Measurements from ENCODE around the gene PRH2. TPM values are rescaled to one million over a fixed set of nuclear protein-coding genes. Genes with fewer than 3 reads are reported as not detected.

PRH2 gene
- total RNA-seq, 5 donors from 2014 or later (not counting 1 experiment from before 2014, with no cell fraction given) = not detected

- Mint-ChIP-seq H3K36me3 (peaks cover 27% of the 10 kb centered on the region), H3K4me3 (no peak overlapping the region), H3K27me3 (no peaks in the 10 kb centered on the region), H3K4me1 (peaks cover 8 to 16% (median 10%) of the 10 kb centered on the region in 3 donors), H3K9me3 (no peaks in the 10 kb centered on the region), H3K27ac (no peak overlapping the region)
- Histone ChIP-seq H3K4me1 (ENCODE audit: control insufficient read depth in 1 of 2, extremely low read depth in 1 of 2, insufficient read depth in 2 of 2, low read length in 2 of 2) (peaks cover 0 to 2% of the 10 kb centered on the region in 2 experiments), H3K36me3 (ENCODE audit: control insufficient read depth in 2 of 2, extremely low read depth in 1 of 2, insufficient read depth in 1 of 2, low read length in 1 of 2) (no peaks in the 10 kb centered on the region), H3K27me3 (replicated peaks in 1 of 2; ENCODE audit: control insufficient read depth in 2 of 2, extremely low read depth in 1 of 2, insufficient read depth in 2 of 2, low read length in 1 of 2) (no peaks in the 10 kb centered on the region), H3K9me3 (no peaks in the 10 kb centered on the region), H3K27ac (ENCODE audit: low read length) (no peak overlapping the region), H3K4me3 (ENCODE audit: control insufficient read depth in 1 of 2, extremely low read depth in 1 of 2, low read length in 1 of 2) (no peak overlapping the region)
- no peak for DNase-seq
- no peak for ATAC-seq (replicated peaks in 1 of 4)
- ChIA-PET POLR2A (no interaction called here), CTCF (interaction anchor here (0.7 kb wide), 2 partner anchors 8 to 40 kb away, joined by 3 to 6 read pairs; no protein-coding TSS in a partner anchor)
Measured at GRCh38 chr12:10966314-10966713, 37.3 kb downstream of the PRH2 start.

- WGBS (ENCODE audit: insufficient coverage) = no CpG with 5 or more reads among the region's 2 CpGs
- Histone ChIP-seq H3K27me3 (replicated peaks in 1 of 2; ENCODE audit: control insufficient read depth in 2 of 2, extremely low read depth in 1 of 2, insufficient read depth in 2 of 2, low read length in 1 of 2) (no peaks in the 10 kb centered on the region), H3K36me3 (ENCODE audit: control insufficient read depth in 2 of 2, extremely low read depth in 1 of 2, insufficient read depth in 1 of 2, low read length in 1 of 2) (no peaks in the 10 kb centered on the region), H3K27ac (ENCODE audit: low read length) (no peak overlapping the region), H3K9me3 (no peaks in the 10 kb centered on the region), H3K4me1 (ENCODE audit: control insufficient read depth in 1 of 2, extremely low read depth in 1 of 2, insufficient read depth in 2 of 2, low read length in 2 of 2) (no peaks in the 10 kb centered on the region), H3K4me3 (ENCODE audit: control insufficient read depth in 1 of 2, extremely low read depth in 1 of 2, low read length in 1 of 2) (no peak overlapping the region)
- H3K27ac Mint-ChIP-seq = no peak overlapping the region
- ATAC-seq (replicated peaks in 1 of 4) (no peak), DNase-seq (no peak)
- H3K36me3 Mint-ChIP-seq = peaks cover 23% of the 10 kb centered on the region
- no peaks in the 10 kb centered on the region for H3K9me3 Mint-ChIP-seq
- POLR2A ChIA-PET = no interaction called here
- no peak overlapping the region for H3K4me3 Mint-ChIP-seq
- no peaks in the 10 kb centered on the region for H3K27me3 Mint-ChIP-seq
- CTCF ChIA-PET = no interaction called here
- peaks cover 0 to 8% (median under 1%) of the 10 kb centered on the region in 3 donors for H3K4me1 Mint-ChIP-seq
Measured at GRCh38 chr12:10967409-10967808, 38.4 kb downstream of the PRH2 start.

- POLR2A ChIA-PET = no interaction called here
Measured at GRCh38 chr12:10968765-10969456, 39.9 kb downstream of the PRH2 start.

GRCh38 chr12:10974965-10975364, 45.9 kb downstream of the PRH2 start:
- H3K4me1 ChIP-seq (ENCODE audit: control insufficient read depth in 1 of 2, extremely low read depth in 1 of 2, insufficient read depth in 2 of 2, low read length in 2 of 2) = no peaks in the 10 kb centered on the region
- no peak overlapping the region for H3K27ac ChIP-seq (ENCODE audit: low read length)
- Mint-ChIP-seq H3K4me1 (peaks cover 13 to 23% (median 20%) of the 10 kb centered on the region in 3 donors), H3K27me3 (no peaks in the 10 kb centered on the region), H3K4me3 (no peak overlapping the region), H3K9me3 (no peaks in the 10 kb centered on the region), H3K36me3 (peaks cover 13% of the 10 kb centered on the region), H3K27ac (no peak overlapping the region)
- H3K9me3 ChIP-seq = no peaks in the 10 kb centered on the region
- ChIA-PET CTCF (interaction anchor here in 1 of 2 donors (0.6 kb wide), 1 partner anchor 581 kb away, joined by 5 read pairs; no protein-coding TSS in a partner anchor), POLR2A (no interaction called here)
- DNase-seq (no peak), ATAC-seq (replicated peaks in 1 of 4) (no peak)
- no peak overlapping the region for H3K4me3 ChIP-seq (ENCODE audit: control insufficient read depth in 1 of 2, extremely low read depth in 1 of 2, low read length in 1 of 2)
- peaks cover 0 to 3% of the 10 kb centered on the region in 2 donors for H3K36me3 ChIP-seq (ENCODE audit: control insufficient read depth in 2 of 2, extremely low read depth in 1 of 2, insufficient read depth in 1 of 2, low read length in 1 of 2)
- H3K27me3 ChIP-seq (replicated peaks in 1 of 2; ENCODE audit: control insufficient read depth in 2 of 2, extremely low read depth in 1 of 2, insufficient read depth in 2 of 2, low read length in 1 of 2) = no peaks in the 10 kb centered on the region
- 100% methylated on average over 1 of the region's 3 CpGs for WGBS (ENCODE audit: insufficient coverage)

More at GRCh38 chr12:10968765-10969456, 39.9 kb downstream of the PRH2 start:
- Histone ChIP-seq H3K27ac (ENCODE audit: low read length) (no peak overlapping the region), H3K9me3 (no peaks in the 10 kb centered on the region), H3K4me1 (ENCODE audit: control insufficient read depth in 1 of 2, extremely low read depth in 1 of 2, insufficient read depth in 2 of 2, low read length in 2 of 2) (no peaks in the 10 kb centered on the region), H3K27me3 (replicated peaks in 1 of 2; ENCODE audit: control insufficient read depth in 2 of 2, extremely low read depth in 1 of 2, insufficient read depth in 2 of 2, low read length in 1 of 2) (no peaks in the 10 kb centered on the region), H3K4me3 (ENCODE audit: control insufficient read depth in 1 of 2, extremely low read depth in 1 of 2, low read length in 1 of 2) (no peak overlapping the region), H3K36me3 (ENCODE audit: control insufficient read depth in 2 of 2, extremely low read depth in 1 of 2, insufficient read depth in 1 of 2, low read length in 1 of 2) (peaks cover 0 to 3% of the 10 kb centered on the region in 2 donors)
- H3K4me1 Mint-ChIP-seq = peaks cover 0 to 7% (median 0%) of the 10 kb centered on the region in 3 donors
- H3K9me3 Mint-ChIP-seq = no peaks in the 10 kb centered on the region
- no peak overlapping the region for H3K4me3 Mint-ChIP-seq
- CTCF ChIA-PET = no interaction called here
- ATAC-seq (replicated peaks in 1 of 4) = no peak
- H3K27ac Mint-ChIP-seq = no peak overlapping the region
- peaks cover 30% of the 10 kb centered on the region for H3K36me3 Mint-ChIP-seq
- WGBS (ENCODE audit: insufficient coverage) = 91% methylated on average over 8 of the region's 15 CpGs
- DNase-seq = no peak
- no peaks in the 10 kb centered on the region for H3K27me3 Mint-ChIP-seq

- POLR2A ChIA-PET = no interaction called here
- Histone ChIP-seq H3K4me1 (ENCODE audit: control insufficient read depth in 1 of 2, extremely low read depth in 1 of 2, insufficient read depth in 2 of 2, low read length in 2 of 2) (peaks cover 17 to 18% of the 10 kb centered on the region in 2 experiments), H3K27ac (ENCODE audit: low read length) (no peak overlapping the region), H3K9me3 (no peaks in the 10 kb centered on the region), H3K27me3 (replicated peaks in 1 of 2; ENCODE audit: control insufficient read depth in 2 of 2, extremely low read depth in 1 of 2, insufficient read depth in 2 of 2, low read length in 1 of 2) (peaks cover 0 to 5% of the 10 kb centered on the region in 2 experiments), H3K36me3 (ENCODE audit: control insufficient read depth in 2 of 2, extremely low read depth in 1 of 2, insufficient read depth in 1 of 2, low read length in 1 of 2) (no peaks in the 10 kb centered on the region), H3K4me3 (ENCODE audit: control insufficient read depth in 1 of 2, extremely low read depth in 1 of 2, low read length in 1 of 2) (no peak overlapping the region)
- ATAC-seq (replicated peaks in 1 of 4) = peak; percentile 90 to 98 (median 97)
- no CpG with 5 or more reads among the region's 5 CpGs for WGBS (ENCODE audit: insufficient coverage)
- H3K36me3 Mint-ChIP-seq = peaks cover 6% of the 10 kb centered on the region
- H3K9me3 Mint-ChIP-seq = no peaks in the 10 kb centered on the region
- DNase-seq = peak in 33 of 35 experiments; percentile 6 to 80 (median 49)
- H3K27ac Mint-ChIP-seq = no peak overlapping the region
- H3K4me3 Mint-ChIP-seq = no peak overlapping the region
- CTCF ChIA-PET = interaction anchor here in 1 of 2 donors (0.7 to 1.0 kb wide), 2 partner anchors 92 to 563 kb away, joined by 3 read pairs; no protein-coding TSS in a partner anchor
- peaks cover 19 to 49% (median 46%) of the 10 kb centered on the region in 3 donors for H3K4me1 Mint-ChIP-seq
- H3K27me3 Mint-ChIP-seq = no peaks in the 10 kb centered on the region
Measured at GRCh38 chr12:10982244-10982643, 53.2 kb downstream of the PRH2 start.

Other genes starting within 250 kb of the PRH2 start
- gene YBX3, start 205.9 kb upstream of the PRH2 start, total RNA-seq = 100 to 1,000 TPM in 1 of 5 donors, 10 to 100 TPM in 4; 14.8 to 101 (median 44.2) TPM
- gene TAS2R7, start 126.6 kb upstream of the PRH2 start, total RNA-seq = not detected
- not detected for gene TAS2R8, start 122.0 kb upstream of the PRH2 start, total RNA-seq
- gene TAS2R9, start 119.1 kb upstream of the PRH2 start, total RNA-seq = not detected
- 1 to 10 TPM in 2 of 5 donors, under 1 TPM in 1, not detected in 2; 0.33 to 1.3 (median 1.2) TPM for gene TAS2R10, start 102.9 kb upstream of the PRH2 start, total RNA-seq
- 1 to 10 TPM in 4 of 5 donors, under 1 TPM in 1; 0.73 to 3.8 (median 2.2) TPM for gene PRR4, start 79.8 kb upstream of the PRH2 start, total RNA-seq
- 10 to 100 TPM; 19.2 to 42.4 (median 24.7) TPM for gene PRH1, start 45.0 kb upstream of the PRH2 start, total RNA-seq
- 1 to 10 TPM in 4 of 5 donors, under 1 TPM in 1; 0.79 to 1.5 (median 1.2) TPM for gene TAS2R13, start 19.7 kb upstream of the PRH2 start, total RNA-seq
- gene TAS2R14, start 10.0 kb downstream of the PRH2 start, total RNA-seq = 1 to 10 TPM; 2.4 to 3.5 (median 2.7) TPM
- 1 to 10 TPM in 4 of 5 donors, under 1 TPM in 1; 0.61 to 2.2 (median 1.5) TPM for gene TAS2R50, start 57.7 kb downstream of the PRH2 start, total RNA-seq
- gene TAS2R20, start 69.1 kb downstream of the PRH2 start, total RNA-seq = 1 to 10 TPM; 1.7 to 3.0 (median 2.6) TPM
- 1 to 10 TPM; 1.4 to 6.7 (median 2.4) TPM for gene TAS2R19, start 93.4 kb downstream of the PRH2 start, total RNA-seq
- 1 to 10 TPM; 2.4 to 4.3 (median 3.6) TPM for gene TAS2R31, start 102.2 kb downstream of the PRH2 start, total RNA-seq
- 1 to 10 TPM in 4 of 5 donors, under 1 TPM in 1; 0.82 to 3.6 (median 1.4) TPM for gene TAS2R46, start 133.1 kb downstream of the PRH2 start, total RNA-seq
- 1 to 10 TPM in 4 of 5 donors, under 1 TPM in 1; 0.35 to 5.2 (median 1.8) TPM for gene TAS2R43, start 163.1 kb downstream of the PRH2 start, total RNA-seq
- 1 to 10 TPM; 2.3 to 8.5 (median 3.3) TPM for gene TAS2R30, start 205.4 kb downstream of the PRH2 start, total RNA-seq
- 10 to 100 TPM in 1 of 5 donors, 1 to 10 TPM in 4; 8.8 to 10.2 (median 9.7) TPM for gene SMIM10L1, start 242.0 kb downstream of the PRH2 start, total RNA-seq